ENCODE measurements around the gene NFU1.

- TF ChIP-seq CTCF (tag by site-specific recombination; IDR thresholded peaks at IDR 0.05) (no peak), ZNF660 (tag by site-specific recombination; IDR thresholded peaks at IDR 0.05) (no peak), ZSCAN5A (tag by site-specific recombination; IDR thresholded peaks at IDR 0.05) (no peak), MYNN (tag by site-specific recombination; IDR thresholded peaks at IDR 0.05; ENCODE audit: borderline replicate concordance) (no peak), ZNF24 (tag by site-specific recombination; IDR thresholded peaks at IDR 0.05) (no peak)
These were observed 47.2 kb downstream of the NFU1 start for GRCh38 chr2:69390001-69390400.
